Trophoblast cell (in vitro differentiated cells and primary cell): Measurements from ENCODE around the gene ACVRL1.

Experiments
- DNase-seq, 2 donors: peaks; one replicate each; pipeline ENCODE4 v3.0.0-alpha.2; 2016
- H2AFZ ChIP-seq: 2 replicates; pipeline ENCODE4 v1.6.1; 2013; ENCODE audit warnings: low read length, moderate library complexity, mild to moderate bottlenecking; ENCODE audit not compliant: insufficient read depth, poor library complexity
- H2AK5ac ChIP-seq: 2 replicates; pipeline ENCODE4 v1.6.1; 2013; ENCODE audit warnings: mild to moderate bottlenecking, low read length
- H2BK120ac ChIP-seq: 2 replicates; pipeline ENCODE4 v1.6.1; 2013; ENCODE audit warnings: low read length, mild to moderate bottlenecking, moderate library complexity; ENCODE audit not compliant: insufficient read depth, poor library complexity
- H2BK12ac ChIP-seq: 2 replicates; pipeline ENCODE4 v1.6.1; 2013; ENCODE audit warnings: mild to moderate bottlenecking, low read length, moderate library complexity
- H2BK5ac ChIP-seq: 2 replicates; pipeline ENCODE4 v1.6.1; 2013; ENCODE audit warnings: low read length, low read depth, moderate library complexity, mild to moderate bottlenecking; ENCODE audit not compliant: poor library complexity
- H3K14ac ChIP-seq: 2 replicates; pipeline ENCODE4 v1.6.1; 2013; ENCODE audit warnings: mild to moderate bottlenecking, low read length
- H3K18ac ChIP-seq: 2 replicates; pipeline ENCODE4 v1.6.1; 2013; ENCODE audit warnings: mild to moderate bottlenecking, low read length
- H3K23ac ChIP-seq: 2 replicates; pipeline ENCODE4 v1.6.1; 2013; ENCODE audit warnings: low read length
- H3K27ac ChIP-seq: 2 replicates; pipeline ENCODE4 v1.5.1; 2013; ENCODE audit warnings: low read depth, mild to moderate bottlenecking, inconsistent platforms, low read length, moderate library complexity
- H3K27me3 ChIP-seq: 2 replicates; pipeline ENCODE4 v1.6.1; 2013; ENCODE audit warnings: inconsistent platforms, mild to moderate bottlenecking, low read length, moderate library complexity; ENCODE audit not compliant: insufficient read depth
- H3K36me3 ChIP-seq, 2 experiments: 1 replicate in 1 of 2; 2 replicates in 1 of 2; pipeline ENCODE4 v1.6.1; 2013; ENCODE audit warnings: low read length in 2 of 2, mild to moderate bottlenecking in 2 of 2, moderate library complexity in 1 of 2; ENCODE audit not compliant: insufficient read depth in 2 of 2, control insufficient read depth in 1 of 2
- H3K4ac ChIP-seq: 2 replicates; pipeline ENCODE4 v1.6.1; 2013; ENCODE audit warnings: low read depth, mild to moderate bottlenecking, low read length, moderate library complexity
- H3K4me1 ChIP-seq, 2 experiments: 1 replicate in 1 of 2; 2 replicates in 1 of 2; pipeline ENCODE4 v1.6.1; 2013; ENCODE audit warnings: low read length in 2 of 2, mild to moderate bottlenecking in 2 of 2, moderate library complexity in 1 of 2; ENCODE audit not compliant: insufficient read depth in 2 of 2, control insufficient read depth in 1 of 2
- H3K4me2 ChIP-seq: 2 replicates; pipeline ENCODE4 v1.6.1; 2013; ENCODE audit warnings: inconsistent platforms, mild to moderate bottlenecking, low read length, moderate library complexity
- H3K4me3 ChIP-seq: 2 replicates; pipeline ENCODE4 v1.5.1; 2013; ENCODE audit warnings: mild to moderate bottlenecking, low read depth, low read length, inconsistent platforms
- H3K79me1 ChIP-seq: one replicate; pipeline ENCODE4 v1.6.1; 2013; ENCODE audit warnings: low read length
- H3K79me2 ChIP-seq: 2 replicates; pipeline ENCODE4 v1.6.1; 2013; ENCODE audit warnings: low read length, mild to moderate bottlenecking; ENCODE audit not compliant: control insufficient read depth, insufficient read depth, poor library complexity
- H3K9ac ChIP-seq: 2 replicates; pipeline ENCODE4 v1.6.1; 2013; ENCODE audit warnings: mild to moderate bottlenecking, low read length
- H3K9me3 ChIP-seq: 2 replicates; pipeline ENCODE4 v1.6.1; 2013; ENCODE audit warnings: low read depth, mild to moderate bottlenecking, control low read depth, inconsistent platforms, low read length; ENCODE audit not compliant: insufficient read depth
- H4K12ac ChIP-seq: 2 replicates; pipeline ENCODE4 v1.6.1; 2013; ENCODE audit warnings: low read depth, mild to moderate bottlenecking, low read length, moderate library complexity
- H4K8ac ChIP-seq: 2 replicates; pipeline ENCODE4 v1.6.1; 2013; ENCODE audit warnings: low read depth, mild to moderate bottlenecking, low read length, moderate library complexity
- H4K91ac ChIP-seq: one replicate; pipeline ENCODE4 v1.6.1; 2013; ENCODE audit warnings: low read depth, mild to moderate bottlenecking, low read length, moderate library complexity
- WGBS: extraction: QIAGEN DNeasy Blood & Tissue Kit; methylation state at CpG from one replicate; pipeline ENCODE4 v1.1.7; 2013; ENCODE audit warnings: missing lambda C conversion rate; ENCODE audit not compliant: insufficient read length, insufficient coverage; ENCODE audit errors: extremely low coverage; 5-methylcytosine and 5-hydroxymethylcytosine counted together

ACVRL1 gene

DNA sequence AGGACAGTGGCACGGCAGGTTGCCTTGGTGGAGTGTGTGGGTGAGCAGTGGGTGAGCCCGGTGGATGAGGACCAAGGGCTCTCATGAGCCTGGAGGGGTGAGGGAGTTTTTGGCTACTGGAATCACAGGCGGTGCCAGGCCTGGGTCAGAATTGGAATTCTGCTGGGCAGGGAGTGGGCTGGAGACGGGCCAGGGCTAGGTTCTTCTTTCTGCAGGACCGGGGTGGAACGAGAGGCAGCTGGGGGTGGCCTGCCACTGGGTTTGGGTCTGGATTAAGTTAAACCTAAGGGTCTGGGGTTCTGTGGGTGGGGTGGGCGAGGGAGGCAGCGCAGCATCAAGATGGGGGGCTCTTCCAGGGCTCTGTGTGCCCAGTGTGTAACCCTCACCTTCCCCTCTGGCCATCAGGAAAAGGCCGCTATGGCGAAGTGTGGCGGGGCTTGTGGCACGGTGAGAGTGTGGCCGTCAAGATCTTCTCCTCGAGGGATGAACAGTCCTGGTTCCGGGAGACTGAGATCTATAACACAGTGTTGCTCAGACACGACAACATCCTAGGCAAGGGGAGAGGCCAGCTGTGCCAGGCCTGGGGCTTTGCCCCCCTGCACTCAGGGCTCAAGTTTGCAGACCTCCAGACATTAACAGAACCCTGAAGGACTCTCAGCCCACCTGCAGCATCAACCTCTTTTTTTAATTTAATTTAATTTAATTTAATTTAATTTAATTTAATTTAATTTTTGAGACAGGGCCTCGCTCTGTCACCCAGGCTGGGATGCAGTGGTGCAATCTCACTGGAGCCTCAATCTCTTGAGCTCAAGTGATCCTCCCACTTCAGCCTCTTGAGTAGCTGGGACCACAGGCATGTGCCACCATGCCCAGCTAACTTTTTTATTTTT lies 7.0 kb downstream of the ACVRL1 start:
- Histone ChIP-seq H4K91ac (no peak overlapping the region), H3K23ac (no peak overlapping the region), H3K4me3 (no peak overlapping the region), H3K36me3 (no peaks in the 10 kb centered on the region), H3K79me1 (no peaks in the 10 kb centered on the region), H3K18ac (no peak overlapping the region), H3K9me3 (peaks cover 2% of the 10 kb centered on the region), H3K4ac (no peak overlapping the region), H3K14ac (no peak overlapping the region), H3K27ac (no peak overlapping the region), H2AFZ (no peak overlapping the region), H4K8ac (no peak overlapping the region), H3K9ac (no peak overlapping the region), H2BK5ac (no peak overlapping the region), H4K12ac (no peak overlapping the region), H3K4me2 (no peak overlapping the region), H2AK5ac (no peak overlapping the region), H3K4me1 (no peaks in the 10 kb centered on the region), H2BK120ac (no peak overlapping the region), H2BK12ac (no peak overlapping the region), H3K27me3 (no peaks in the 10 kb centered on the region), H3K79me2 (no peaks in the 10 kb centered on the region)
- WGBS: no CpG with 5 or more reads among the region's 17 CpGs
- no peak for DNase-seq

DNA sequence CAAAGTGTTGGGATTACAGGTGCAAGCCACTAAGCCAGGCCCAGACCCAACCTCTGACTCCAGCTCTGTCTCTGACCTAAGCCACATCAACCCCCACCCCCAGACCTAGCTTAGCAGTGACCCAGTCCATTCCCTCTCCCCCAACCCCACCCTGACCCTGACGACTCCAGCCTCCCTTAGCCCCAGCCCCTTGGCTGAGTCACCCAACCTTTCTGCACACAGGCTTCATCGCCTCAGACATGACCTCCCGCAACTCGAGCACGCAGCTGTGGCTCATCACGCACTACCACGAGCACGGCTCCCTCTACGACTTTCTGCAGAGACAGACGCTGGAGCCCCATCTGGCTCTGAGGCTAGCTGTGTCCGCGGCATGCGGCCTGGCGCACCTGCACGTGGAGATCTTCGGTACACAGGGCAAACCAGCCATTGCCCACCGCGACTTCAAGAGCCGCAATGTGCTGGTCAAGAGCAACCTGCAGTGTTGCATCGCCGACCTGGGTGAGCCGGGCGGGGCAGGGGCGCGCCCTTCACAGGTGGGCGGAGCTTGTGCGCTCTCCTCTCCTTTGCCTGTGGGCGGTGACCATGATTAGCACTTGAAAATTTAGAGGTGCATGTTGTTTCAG lies 7.8 kb downstream of the ACVRL1 start:
- Histone ChIP-seq H3K4ac (no peak overlapping the region), H2BK120ac (no peak overlapping the region), H3K18ac (no peak overlapping the region), H3K4me3 (no peak overlapping the region), H3K36me3 (no peaks in the 10 kb centered on the region), H3K14ac (no peak overlapping the region), H4K91ac (no peak overlapping the region), H3K79me1 (no peaks in the 10 kb centered on the region), H3K4me1 (no peaks in the 10 kb centered on the region), H2AK5ac (no peak overlapping the region), H3K79me2 (no peaks in the 10 kb centered on the region), H2BK5ac (no peak overlapping the region), H3K4me2 (no peak overlapping the region), H3K9me3 (peaks cover 2% of the 10 kb centered on the region), H4K8ac (no peak overlapping the region), H3K23ac (no peak overlapping the region), H3K9ac (no peak overlapping the region), H4K12ac (no peak overlapping the region), H3K27me3 (no peaks in the 10 kb centered on the region), H2AFZ (no peak overlapping the region), H2BK12ac (no peak overlapping the region), H3K27ac (no peak overlapping the region)
- no peak for DNase-seq
- no CpG with 5 or more reads among the region's 28 CpGs for WGBS

DNA sequence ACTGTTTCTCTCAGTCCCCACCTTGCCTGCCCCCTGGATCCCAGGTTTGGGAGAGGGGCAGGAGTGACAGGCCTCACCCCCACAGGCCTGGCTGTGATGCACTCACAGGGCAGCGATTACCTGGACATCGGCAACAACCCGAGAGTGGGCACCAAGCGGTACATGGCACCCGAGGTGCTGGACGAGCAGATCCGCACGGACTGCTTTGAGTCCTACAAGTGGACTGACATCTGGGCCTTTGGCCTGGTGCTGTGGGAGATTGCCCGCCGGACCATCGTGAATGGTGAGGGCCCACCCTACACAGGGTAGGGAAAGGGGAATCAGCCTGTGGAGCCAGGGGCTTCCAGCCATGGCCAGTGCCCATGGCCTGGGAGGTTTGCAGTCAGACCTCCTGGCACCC lies 8.6 kb downstream of the ACVRL1 start:
- H3K9ac ChIP-seq: no peak overlapping the region
- H2BK5ac ChIP-seq: no peak overlapping the region
- no peak overlapping the region for H2BK120ac ChIP-seq
- H3K79me2 ChIP-seq: no peaks in the 10 kb centered on the region
- H2AFZ ChIP-seq: no peak overlapping the region
- no peaks in the 10 kb centered on the region for H3K79me1 ChIP-seq
- H4K91ac ChIP-seq: no peak overlapping the region
- H4K12ac ChIP-seq: no peak overlapping the region
- no peaks in the 10 kb centered on the region for H3K36me3 ChIP-seq
- H3K4me2 ChIP-seq: no peak overlapping the region
- H4K8ac ChIP-seq: no peak overlapping the region
- H3K14ac ChIP-seq: no peak overlapping the region
- WGBS: no CpG with 5 or more reads among the region's 11 CpGs
- no peak overlapping the region for H3K23ac ChIP-seq
- no peaks in the 10 kb centered on the region for H3K4me1 ChIP-seq
- H3K4me3 ChIP-seq: no peak overlapping the region
- no peak overlapping the region for H3K18ac ChIP-seq
- DNase-seq: no peak
- H2BK12ac ChIP-seq: no peak overlapping the region
- H3K27ac ChIP-seq: no peak overlapping the region
- no peaks in the 10 kb centered on the region for H3K9me3 ChIP-seq
- no peaks in the 10 kb centered on the region for H3K27me3 ChIP-seq
- no peak overlapping the region for H3K4ac ChIP-seq
- H2AK5ac ChIP-seq: no peak overlapping the region

GRCh38 chr12:51917041-51917590 lies 9.8 kb downstream of the ACVRL1 start:
- Histone ChIP-seq H3K23ac (no peak overlapping the region), H3K27ac (no peak overlapping the region), H2BK5ac (no peak overlapping the region), H3K9ac (no peak overlapping the region), H3K36me3 (no peaks in the 10 kb centered on the region), H3K4me1 (no peaks in the 10 kb centered on the region), H3K4me2 (no peak overlapping the region), H3K27me3 (no peaks in the 10 kb centered on the region), H3K18ac (no peak overlapping the region), H3K14ac (no peak overlapping the region), H3K79me1 (no peaks in the 10 kb centered on the region), H3K4me3 (peak overlapping the region; percentile 33), H3K9me3 (no peaks in the 10 kb centered on the region), H2AK5ac (no peak overlapping the region), H2BK120ac (no peak overlapping the region), H2BK12ac (no peak overlapping the region), H3K79me2 (no peaks in the 10 kb centered on the region), H4K12ac (no peak overlapping the region), H4K91ac (no peak overlapping the region), H2AFZ (no peak overlapping the region), H3K4ac (no peak overlapping the region), H4K8ac (no peak overlapping the region)
- no peak for DNase-seq
- WGBS: no CpG with 5 or more reads among the region's 10 CpGs
